Medulla oblongata (tissue), 1 donor: Measurements from ENCODE around the gene PITPNM3.
A peak's percentile ranks its signal among the peaks of the same experiment; 100 is the strongest.

Source experiments
- DNase-seq: peaks from one replicate; pipeline ENCODE4 v3.0.0-alpha.2; 2015; ENCODE audit errors: extremely low spot score

PITPNM3 gene

GRCh38 chr17:6413065-6413464 is 143.3 kb downstream of the PITPNM3 start:
- peak; percentile 59 for DNase-seq

- DNase-seq, result no peak
These were observed 147.6 kb downstream of the PITPNM3 start for GRCh38 chr17:6408735-6409134.

- no peak for DNase-seq
These were observed 148.1 kb downstream of the PITPNM3 start for GRCh38 chr17:6408276-6408675.

GRCh38 chr17:6402258-6402657 is 154.1 kb downstream of the PITPNM3 start:
- no peak for DNase-seq
